ENCODE measurements around the gene ABCG1. TPM values are rescaled to one million over a fixed set of nuclear protein-coding genes. Genes with fewer than 3 reads are reported as not detected.

Gene ABCG1
- total RNA-seq, 3 donors from 2014 or later, result 44.4 to 67.0 (median 56.8) TPM

GRCh38 chr21:42265231-42265812 is 46.4 kb downstream of the ABCG1 start:
- Histone ChIP-seq H3K9me3 (no peaks in the 10 kb centered on the region), H3K36me3 (ENCODE audit: low read depth) (no peaks in the 10 kb centered on the region), H3K4me1 (ENCODE audit: low read depth) (no peaks in the 10 kb centered on the region), H3K4me3 (no peak overlapping the region)
- no peak for TF ChIP-seq CTCF (IDR thresholded peaks at IDR 0.05)
- intact Hi-C loops (cut with DNase I, micrococcal nuclease), result no loop called here
- ATAC-seq (no peak), DNase-seq (no peak)

GRCh38 chr21:42266971-42267556 is 48.1 kb downstream of the ABCG1 start:
- ATAC-seq (no peak), DNase-seq (no peak)
- H3K4me3 ChIP-seq, result no peak overlapping the region
- no peak for TF ChIP-seq CTCF (IDR thresholded peaks at IDR 0.05)
- no peaks in the 10 kb centered on the region for H3K9me3 ChIP-seq
- no peaks in the 10 kb centered on the region for H3K36me3 ChIP-seq (ENCODE audit: low read depth)
- intact Hi-C loops (cut with DNase I, micrococcal nuclease), result no loop called here
- H3K4me1 ChIP-seq (ENCODE audit: low read depth), result no peaks in the 10 kb centered on the region

- Histone ChIP-seq H3K36me3 (ENCODE audit: low read depth) (no peaks in the 10 kb centered on the region), H3K4me1 (ENCODE audit: low read depth) (no peaks in the 10 kb centered on the region), H3K4me3 (no peak overlapping the region), H3K9me3 (no peaks in the 10 kb centered on the region)
- ATAC-seq, result no peak
- no peak for DNase-seq
- intact Hi-C loops (cut with DNase I, micrococcal nuclease), result no loop called here
- no peak for TF ChIP-seq CTCF (IDR thresholded peaks at IDR 0.05)
Measured at GRCh38 chr21:42269386-42269785, 50.4 kb downstream of the ABCG1 start.

GRCh38 chr21:42271065-42271464 is 52.1 kb downstream of the ABCG1 start:
- H3K4me1 ChIP-seq (ENCODE audit: low read depth), result no peaks in the 10 kb centered on the region
- ATAC-seq (no peak), DNase-seq (peak in 1 of 3 donors; percentile 28)
- intact Hi-C loops (cut with DNase I, micrococcal nuclease), result no loop called here
- H3K4me3 ChIP-seq, result no peak overlapping the region
- TF ChIP-seq CTCF (IDR thresholded peaks at IDR 0.05), result no peak
- no peaks in the 10 kb centered on the region for H3K36me3 ChIP-seq (ENCODE audit: low read depth)
- no peaks in the 10 kb centered on the region for H3K9me3 ChIP-seq

- ATAC-seq (no peak), DNase-seq (peak in 1 of 3 donors; percentile 19)
- no peak for TF ChIP-seq CTCF (IDR thresholded peaks at IDR 0.05)
- no peaks in the 10 kb centered on the region for H3K4me1 ChIP-seq (ENCODE audit: low read depth)
- H3K9me3 ChIP-seq, result no peaks in the 10 kb centered on the region
- H3K36me3 ChIP-seq (ENCODE audit: low read depth), result no peaks in the 10 kb centered on the region
- intact Hi-C loops (cut with DNase I, micrococcal nuclease), result no loop called here
- no peak overlapping the region for H3K4me3 ChIP-seq
Measured at GRCh38 chr21:42272109-42272962, 53.4 kb downstream of the ABCG1 start.
